ENCODE data around the gene PRRX2.

DNA sequence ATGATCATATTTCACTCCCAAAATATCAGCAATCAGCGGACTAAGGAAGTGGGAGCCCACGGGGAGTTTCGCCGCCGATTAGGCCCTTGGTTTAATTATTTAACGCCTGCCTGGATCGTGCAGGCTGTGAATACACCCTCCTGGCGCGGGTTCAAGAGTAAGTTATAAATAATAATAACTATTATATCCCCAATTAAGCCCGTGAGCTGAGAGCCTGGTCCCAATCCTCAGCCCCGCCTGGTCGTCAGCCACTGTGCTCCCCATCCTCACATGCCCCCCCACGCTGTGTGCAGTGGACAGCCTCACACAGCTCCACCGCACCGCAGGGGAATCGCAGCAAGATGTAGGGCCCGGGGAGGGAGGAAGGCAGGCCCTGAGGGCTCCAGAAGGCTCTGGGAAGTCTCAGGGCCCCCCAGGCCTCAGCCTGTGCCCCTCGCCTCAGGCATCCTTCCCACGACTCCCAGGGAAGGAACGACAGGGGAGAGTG, 10.8 kb upstream of the PRRX2 start:
- no peak for TF ChIP-seq EZH2 (IDR thresholded peaks at IDR 0.05; ENCODE audit: borderline replicate concordance, insufficient read depth, low read depth, low read length, poor library complexity, severe bottlenecking)
- TF ChIP-seq, protein P1, sequence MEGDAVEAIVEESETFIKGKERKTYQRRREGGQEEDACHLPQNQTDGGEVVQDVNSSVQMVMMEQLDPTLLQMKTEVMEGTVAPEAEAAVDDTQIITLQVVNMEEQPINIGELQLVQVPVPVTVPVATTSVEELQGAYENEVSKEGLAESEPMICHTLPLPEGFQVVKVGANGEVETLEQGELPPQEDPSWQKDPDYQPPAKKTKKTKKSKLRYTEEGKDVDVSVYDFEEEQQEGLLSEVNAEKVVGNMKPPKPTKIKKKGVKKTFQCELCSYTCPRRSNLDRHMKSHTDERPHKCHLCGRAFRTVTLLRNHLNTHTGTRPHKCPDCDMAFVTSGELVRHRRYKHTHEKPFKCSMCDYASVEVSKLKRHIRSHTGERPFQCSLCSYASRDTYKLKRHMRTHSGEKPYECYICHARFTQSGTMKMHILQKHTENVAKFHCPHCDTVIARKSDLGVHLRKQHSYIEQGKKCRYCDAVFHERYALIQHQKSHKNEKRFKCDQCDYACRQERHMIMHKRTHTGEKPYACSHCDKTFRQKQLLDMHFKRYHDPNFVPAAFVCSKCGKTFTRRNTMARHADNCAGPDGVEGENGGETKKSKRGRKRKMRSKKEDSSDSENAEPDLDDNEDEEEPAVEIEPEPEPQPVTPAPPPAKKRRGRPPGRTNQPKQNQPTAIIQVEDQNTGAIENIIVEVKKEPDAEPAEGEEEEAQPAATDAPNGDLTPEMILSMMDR (IDR thresholded peaks at IDR 0.05), result no peak
